GM15510 (cell line): Measurements from ENCODE around the gene TMEM132C.

ENCODE experiments used
- POLR2A ChIP-seq: IDR thresholded peaks from 3 replicates; pipeline ENCODE4 v1.6.1; 2011; ENCODE audit warnings: borderline replicate concordance; ENCODE audit not compliant: insufficient read length; ENCODE audit errors: extremely low read depth

The TMEM132C gene

GRCh38 chr12:128458301-128458974 lies 191.5 kb downstream of the TMEM132C start:
- TF ChIP-seq POLR2A = no peak

GRCh38 chr12:128459067-128459466 lies 192.1 kb downstream of the TMEM132C start:
- TF ChIP-seq POLR2A = no peak

GRCh38 chr12:128463881-128464280 lies 196.9 kb downstream of the TMEM132C start:
- no peak for TF ChIP-seq POLR2A

- no peak for TF ChIP-seq POLR2A
These were observed 200.9 kb downstream of the TMEM132C start for GRCh38 chr12:128467882-128468281.

GRCh38 chr12:128468926-128469325 lies 202.0 kb downstream of the TMEM132C start:
- TF ChIP-seq POLR2A = no peak

- no peak for TF ChIP-seq POLR2A
These were observed 204.5 kb downstream of the TMEM132C start for GRCh38 chr12:128471491-128471890.

GRCh38 chr12:128474916-128475315 lies 207.9 kb downstream of the TMEM132C start:
- TF ChIP-seq POLR2A = no peak

- no peak for TF ChIP-seq POLR2A
These were observed 209.3 kb downstream of the TMEM132C start for GRCh38 chr12:128476266-128476665.

GRCh38 chr12:128483526-128484255 lies 216.7 kb downstream of the TMEM132C start:
- TF ChIP-seq POLR2A = no peak

- TF ChIP-seq POLR2A = no peak
These were observed 240.5 kb downstream of the TMEM132C start for GRCh38 chr12:128507470-128507869.

GRCh38 chr12:128509170-128509569 lies 242.2 kb downstream of the TMEM132C start:
- TF ChIP-seq POLR2A = no peak

GRCh38 chr12:128510511-128510910 lies 243.5 kb downstream of the TMEM132C start:
- TF ChIP-seq POLR2A = no peak

- TF ChIP-seq POLR2A = no peak
These were observed 246.4 kb downstream of the TMEM132C start for GRCh38 chr12:128513331-128513730.

- no peak for TF ChIP-seq POLR2A
These were observed 246.9 kb downstream of the TMEM132C start for GRCh38 chr12:128513831-128514230.

GRCh38 chr12:128518644-128519043 lies 251.7 kb downstream of the TMEM132C start:
- TF ChIP-seq POLR2A = no peak

- no peak for TF ChIP-seq POLR2A
These were observed 252.5 kb downstream of the TMEM132C start for GRCh38 chr12:128519426-128519825.
